ENCODE measurements around the gene ETFDH. TPM values are rescaled to one million over a fixed set of nuclear protein-coding genes. Genes with fewer than 3 reads are reported as not detected.
"Not testable (repeated sequence)": the region's sequence is repeated elsewhere in the genome, so short reads cannot be mapped to it uniquely, and the experiment has no call there.

Gene ETFDH
- polyA plus RNA-seq, 3 donors, result 26.6 to 34.4 (median 34.0) TPM

GRCh38 chr4:158741326-158742021 lies 69.4 kb downstream of the ETFDH start:
- DNase-seq, result no peak

GRCh38 chr4:158746537-158746936 lies 74.4 kb downstream of the ETFDH start:
- DNase-seq, result not testable (repeated sequence)

DNA sequence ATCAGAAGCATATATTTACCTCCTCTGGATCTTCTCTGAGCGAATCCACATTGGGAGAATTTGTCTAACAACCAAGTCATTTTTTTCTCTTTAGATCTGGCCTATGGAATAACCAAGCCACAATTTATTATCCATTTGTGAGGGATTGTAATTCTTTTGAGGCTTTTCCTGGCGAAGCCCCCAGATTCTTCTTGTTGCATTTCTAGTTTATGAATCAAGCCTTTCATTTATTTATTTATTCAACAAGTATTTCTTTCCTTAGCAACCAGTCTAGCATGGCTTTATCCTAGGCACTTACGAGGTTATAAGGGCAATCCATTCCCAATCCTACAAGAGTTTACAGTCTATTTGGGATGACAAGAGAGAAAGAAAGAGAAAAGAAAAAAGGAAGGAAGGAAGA lies 78.3 kb downstream of the ETFDH start:
- DNase-seq, result no peak

DNA sequence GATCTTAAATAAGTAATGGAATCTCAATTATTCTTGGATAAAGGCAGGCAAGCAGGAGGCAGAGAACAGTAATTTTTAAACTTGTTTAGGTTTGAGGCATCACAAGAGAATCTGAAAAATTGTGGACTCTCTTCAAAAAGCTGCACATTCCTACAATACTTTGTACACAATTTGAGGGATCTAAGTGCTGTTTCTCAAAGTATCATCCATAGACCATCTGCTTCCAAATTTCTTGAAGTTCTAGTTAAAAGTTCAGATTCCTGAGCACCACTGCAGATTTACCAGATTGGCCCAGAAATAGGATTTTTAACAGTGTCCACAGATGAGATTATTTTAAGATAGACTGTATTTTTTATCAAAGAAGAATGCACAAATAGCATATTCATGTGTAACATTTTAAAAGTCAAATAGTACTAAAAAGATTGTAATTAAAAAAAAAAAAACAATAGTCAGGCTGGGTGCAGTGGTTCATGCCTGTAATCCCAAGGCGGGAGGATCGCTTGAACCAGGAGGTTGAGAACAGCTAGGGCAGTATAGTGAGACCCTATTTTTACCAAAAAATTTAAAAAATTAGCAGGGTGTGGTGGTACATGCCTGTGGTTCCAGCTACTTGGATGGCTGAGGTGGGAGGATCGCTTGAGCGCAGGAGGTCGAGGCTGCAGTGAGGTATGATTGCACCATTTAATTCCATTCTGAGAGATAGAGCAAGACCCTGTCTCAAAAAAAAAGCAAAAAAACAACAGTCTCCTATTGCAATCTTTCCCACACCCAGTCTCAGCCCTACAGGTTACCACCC lies 82.5 kb downstream of the ETFDH start:
- no peak for DNase-seq

DNA sequence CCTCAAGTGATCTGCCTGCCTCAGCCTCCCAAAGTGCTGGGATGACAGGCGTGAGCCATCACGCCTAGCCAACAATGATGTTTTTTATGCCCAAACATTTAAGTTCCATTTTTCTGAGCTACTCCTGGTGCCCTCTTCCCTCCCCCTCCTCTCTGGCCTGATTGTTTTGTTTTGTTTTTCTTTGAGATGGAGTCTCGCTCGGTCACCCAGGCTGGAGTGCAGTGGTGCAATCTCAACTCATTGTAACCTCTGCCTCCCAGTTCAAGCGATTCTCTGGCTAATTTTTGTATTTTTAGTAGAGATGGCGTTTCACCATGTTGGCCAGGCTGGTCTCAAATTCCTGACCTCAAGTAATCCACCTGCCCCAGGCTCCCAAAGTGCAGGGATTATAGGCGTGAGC lies 83.7 kb downstream of the ETFDH start:
- DNase-seq, result not testable (repeated sequence)

GRCh38 chr4:158756588-158756987 lies 84.5 kb downstream of the ETFDH start:
- DNase-seq, result no peak

DNA sequence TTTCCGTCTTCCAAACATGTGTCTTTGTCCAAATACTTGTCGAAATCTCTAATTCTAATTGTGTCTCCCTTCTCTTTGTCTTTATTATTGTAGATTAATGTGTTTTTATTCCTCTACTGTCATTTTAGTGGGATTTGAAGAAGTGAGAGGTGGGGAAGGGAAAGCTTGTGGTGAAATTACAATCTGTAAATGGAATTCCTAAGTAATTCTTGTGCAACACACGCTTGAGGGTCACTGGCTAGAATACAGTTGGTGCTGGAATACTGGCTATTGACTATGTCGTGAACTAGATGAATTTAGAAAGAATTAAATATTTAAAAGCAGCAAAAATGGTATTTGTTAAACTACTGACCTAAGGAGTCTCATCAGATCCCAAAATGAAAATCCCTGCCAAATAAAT lies 86.0 kb downstream of the ETFDH start:
- no peak for DNase-seq

GRCh38 chr4:158758703-158759102 lies 86.6 kb downstream of the ETFDH start:
- DNase-seq, result no peak

Other genes with a start within 250 kb of the ETFDH start
- gene RXFP1, start 150.4 kb upstream of the ETFDH start, polyA plus RNA-seq (ENCODE audit: insufficient read length in 3 of 3), result under 1 TPM in 2 of 3 donors, not detected in 1; 0.18 to 0.21 TPM
- gene C4orf46, start 409 bp upstream of the ETFDH start, polyA plus RNA-seq (ENCODE audit: insufficient read length in 3 of 3), result 10 to 100 TPM; 17.5 to 18.3 (median 17.8) TPM
- gene PPID, start 51.1 kb downstream of the ETFDH start, polyA plus RNA-seq (ENCODE audit: insufficient read length in 3 of 3), result 10 to 100 TPM; 59.6 to 75.0 (median 66.8) TPM
- gene FNIP2, start 96.7 kb downstream of the ETFDH start, polyA plus RNA-seq (ENCODE audit: insufficient read length in 3 of 3), result 10 to 100 TPM; 42.8 to 43.6 (median 43.0) TPM